SKM-1 treated with dmso at 0.1 percent for 144 hours (cell line): ENCODE measurements around the gene PIM3.
"Not testable (repeated sequence)": the region's sequence is repeated elsewhere in the genome, so short reads cannot be mapped to it uniquely, and the experiment has no call there.

Source experiments
- DNase-seq: peaks from one replicate; lab custom pipeline; 2025; ENCODE audit not compliant: unreplicated experiment; lab: John Stamatoyannopoulos, UW

PIM3 gene

GRCh38 chr22:49942565-49943404 is 17.8 kb upstream of the PIM3 start:
- no peak for DNase-seq

DNA sequence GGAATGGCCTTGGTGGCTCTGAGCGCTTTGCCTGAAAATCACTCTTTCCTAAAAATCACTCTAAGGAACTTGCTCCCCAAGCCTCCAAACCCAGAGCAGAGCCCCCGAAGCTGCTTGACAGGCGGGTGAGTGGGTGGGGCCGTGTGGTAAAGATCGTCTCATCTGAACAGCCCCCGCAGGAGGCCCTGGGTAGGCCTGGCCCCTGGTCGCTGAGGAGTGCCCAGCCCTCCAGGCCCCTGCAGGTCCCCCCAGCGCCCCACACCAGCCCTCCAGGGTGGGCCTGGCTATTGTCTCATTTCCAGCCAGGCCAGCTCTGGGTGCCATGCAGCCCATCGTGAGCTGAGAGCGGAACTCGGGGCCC is 17.2 kb upstream of the PIM3 start:
- DNase-seq, result no peak

DNA sequence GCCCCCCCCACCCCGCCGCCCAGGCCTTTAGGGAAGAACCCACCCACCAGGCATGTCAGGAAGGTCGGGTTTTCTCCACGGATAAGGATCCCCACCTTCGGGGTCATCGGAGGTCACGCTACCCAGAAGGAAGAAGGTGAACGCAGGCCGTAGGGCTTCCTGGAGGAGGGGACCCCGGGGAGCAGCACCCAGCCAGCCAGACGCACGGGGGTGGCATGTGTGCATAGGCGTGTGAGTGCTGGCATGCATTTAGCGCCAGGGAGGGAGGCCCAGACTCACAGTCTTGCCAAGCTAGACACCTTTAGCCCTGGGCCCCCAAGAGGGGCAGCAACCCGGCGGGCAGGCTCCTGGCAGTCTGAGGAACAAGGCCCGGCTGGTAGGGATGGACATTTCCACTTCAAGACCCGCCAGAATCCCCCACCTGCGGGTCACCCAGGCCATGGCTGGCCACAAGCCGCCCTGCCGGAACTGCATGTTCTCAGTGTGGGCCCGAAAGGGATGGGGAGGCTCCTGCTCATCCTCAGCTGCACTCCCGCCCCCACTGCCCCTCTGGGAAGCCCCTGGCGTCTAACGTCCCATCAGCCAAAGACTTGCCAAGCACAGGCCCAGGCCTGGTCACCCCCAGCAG is 16.7 kb upstream of the PIM3 start:
- DNase-seq, result no peak

GRCh38 chr22:49944399-49944891 is 16.1 kb upstream of the PIM3 start:
- no peak for DNase-seq

- not testable (repeated sequence) for DNase-seq
Observed at GRCh38 chr22:49945042-49945794, 15.4 kb upstream of the PIM3 start.

- no peak for DNase-seq
Observed at GRCh38 chr22:49946612-49947295, 13.8 kb upstream of the PIM3 start.

DNA sequence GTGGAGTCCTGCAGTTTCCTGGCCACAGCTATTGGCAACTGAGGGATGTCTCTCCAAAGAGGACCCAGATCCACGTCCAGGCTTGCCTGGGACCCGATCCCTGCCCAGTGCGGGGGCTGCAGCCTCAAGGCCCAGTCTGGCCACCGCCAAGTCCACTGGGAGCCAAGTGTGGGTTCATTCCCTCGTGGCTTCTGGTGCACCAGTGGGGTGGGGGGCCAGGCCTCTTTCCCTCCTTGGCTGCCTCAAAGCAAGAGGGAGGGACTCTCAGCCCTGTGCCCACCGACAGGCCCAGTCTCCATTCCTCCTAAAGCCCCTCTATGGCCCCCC is 13.3 kb upstream of the PIM3 start:
- DNase-seq, result no peak

DNA sequence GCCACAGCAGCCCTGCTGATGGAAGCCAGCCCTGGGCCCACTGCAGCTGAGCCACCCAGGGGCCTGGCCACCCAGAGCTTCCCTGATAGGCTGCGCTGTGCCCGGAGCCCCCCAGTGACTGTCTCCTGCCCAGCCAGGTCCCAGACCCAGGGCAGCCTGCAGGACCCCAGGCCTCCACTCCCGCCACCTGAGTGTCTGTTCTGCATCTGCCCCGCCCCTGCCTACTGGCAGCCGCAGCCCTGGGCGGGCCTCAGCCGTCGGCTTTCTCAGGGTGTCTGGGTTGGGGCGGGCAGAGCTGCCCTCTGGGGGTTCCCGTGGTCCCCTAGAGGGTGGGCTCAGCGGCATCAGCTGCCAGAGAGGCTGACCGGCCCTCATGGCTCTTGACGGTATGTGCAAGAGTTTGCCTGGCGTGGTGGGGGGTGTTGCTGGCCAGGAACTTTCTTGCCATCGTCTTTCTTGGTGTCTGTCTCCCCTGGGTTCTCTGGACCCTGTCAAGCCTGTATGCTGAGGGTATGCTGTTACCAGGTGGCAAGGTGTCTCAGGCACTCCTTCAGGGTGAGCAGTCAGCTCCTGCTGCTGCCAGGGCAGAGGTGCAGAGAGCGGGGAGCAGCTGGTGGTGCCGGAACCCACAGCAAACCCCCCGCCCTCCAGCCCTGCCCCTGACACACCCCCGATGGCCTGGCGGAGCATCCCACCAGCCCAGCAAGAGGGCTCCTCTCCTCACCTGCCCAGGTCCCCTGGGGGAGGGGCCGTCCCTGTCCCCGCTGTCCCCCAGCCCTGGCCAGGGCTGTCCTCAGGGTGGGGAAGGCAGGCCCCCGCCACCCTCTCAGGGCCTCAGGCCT is 12.2 kb upstream of the PIM3 start:
- DNase-seq, result no peak

DNA sequence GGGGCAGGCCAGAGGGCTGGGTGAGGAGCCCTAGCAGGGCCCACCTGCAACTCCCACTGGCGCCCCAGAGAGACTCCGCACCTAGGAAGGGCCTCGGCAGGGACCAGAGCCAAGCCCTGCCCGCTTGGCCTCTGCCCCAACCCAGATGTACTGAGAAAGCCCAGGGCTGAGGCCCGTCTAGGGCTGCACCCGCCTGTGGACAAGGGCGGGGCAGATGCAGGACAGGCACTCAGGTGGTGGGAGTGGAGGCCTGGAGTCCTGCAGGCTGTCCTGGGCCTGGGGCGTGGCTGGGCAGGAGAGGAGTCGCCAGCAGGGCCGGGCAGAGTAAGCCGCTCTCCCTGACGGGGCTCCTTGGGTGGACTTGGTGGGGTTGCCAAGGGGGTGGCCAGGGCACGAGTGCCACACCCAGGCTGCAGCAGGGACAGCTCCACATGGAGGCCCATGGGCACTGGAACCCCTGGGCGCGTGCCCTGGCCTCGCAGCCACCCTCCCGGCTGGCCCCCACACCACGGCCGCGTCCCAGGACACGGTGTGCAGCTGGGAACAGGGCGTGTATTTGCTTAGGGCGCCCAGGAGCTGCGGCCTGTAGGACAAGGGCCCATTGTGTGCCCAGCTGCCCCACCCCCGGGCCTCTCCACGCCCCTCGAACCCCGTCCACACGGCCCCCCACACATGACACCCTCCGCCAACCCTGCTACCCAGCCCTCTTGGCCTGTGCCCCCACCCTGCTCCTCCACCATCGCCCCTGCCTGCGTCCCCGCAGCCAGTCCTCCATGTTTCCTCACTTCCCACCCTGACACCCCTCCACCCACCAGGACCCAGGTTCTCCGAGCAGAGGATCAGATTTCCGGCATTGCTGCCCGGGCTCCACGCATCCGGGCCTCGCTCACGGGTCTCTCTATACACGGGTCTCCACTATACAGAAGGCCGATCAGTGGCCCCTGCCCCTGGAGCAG is 11.3 kb upstream of the PIM3 start:
- no peak for DNase-seq

DNA sequence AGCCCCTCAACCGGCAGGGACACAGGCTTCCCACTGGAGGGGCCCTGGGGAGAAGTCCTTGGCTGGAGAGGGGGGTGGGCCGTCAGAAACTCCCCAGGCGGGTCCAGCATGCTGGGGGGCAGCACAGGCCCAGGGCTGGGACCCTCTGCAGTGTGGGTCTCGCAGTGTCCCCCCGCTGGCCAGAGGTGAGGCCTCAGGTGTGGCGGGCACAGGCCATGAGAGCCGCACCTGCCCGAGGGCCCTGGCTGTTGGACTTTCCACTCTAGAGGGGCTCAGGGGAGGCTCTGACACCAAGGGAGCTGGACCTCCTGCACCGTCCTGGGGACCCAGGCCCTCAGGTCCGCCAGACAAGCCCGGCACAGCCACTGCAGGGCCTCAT is 10.7 kb upstream of the PIM3 start:
- DNase-seq, result no peak

DNA sequence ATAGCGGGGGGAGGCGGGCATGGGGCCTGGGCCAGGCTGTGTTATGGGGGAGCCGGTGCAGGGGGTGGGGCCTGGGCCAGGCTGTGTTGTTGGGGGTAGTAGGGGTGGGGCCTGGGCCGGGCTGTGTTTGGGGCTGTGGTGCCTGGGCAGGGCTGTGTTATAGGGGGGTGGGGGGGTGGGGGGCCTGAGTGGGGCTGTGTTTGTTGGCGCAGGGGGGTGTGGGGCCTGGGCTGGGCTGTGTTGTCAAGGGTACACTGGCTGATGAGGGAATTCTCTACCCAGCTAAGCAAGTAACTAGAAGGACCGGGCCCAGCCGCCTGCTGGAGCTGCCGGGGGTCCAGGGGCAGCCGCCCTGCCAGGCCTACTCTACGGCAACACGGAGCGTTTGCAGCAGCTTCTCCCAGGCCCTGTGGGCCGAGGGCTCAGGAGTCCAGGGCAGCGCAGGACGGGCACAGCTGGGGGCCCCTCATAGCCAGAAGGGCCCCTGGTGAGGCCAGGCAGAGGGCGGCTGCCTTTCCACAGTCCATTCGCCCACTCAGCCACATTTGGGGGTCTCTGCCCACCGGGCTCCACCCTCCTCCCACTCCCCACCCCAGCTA is 10.1 kb upstream of the PIM3 start:
- DNase-seq, result no peak

- DNase-seq, result no peak
Observed at GRCh38 chr22:49951000-49951677, 9.4 kb upstream of the PIM3 start.

GRCh38 chr22:49951678-49951985 is 8.9 kb upstream of the PIM3 start:
- no peak for DNase-seq

DNA sequence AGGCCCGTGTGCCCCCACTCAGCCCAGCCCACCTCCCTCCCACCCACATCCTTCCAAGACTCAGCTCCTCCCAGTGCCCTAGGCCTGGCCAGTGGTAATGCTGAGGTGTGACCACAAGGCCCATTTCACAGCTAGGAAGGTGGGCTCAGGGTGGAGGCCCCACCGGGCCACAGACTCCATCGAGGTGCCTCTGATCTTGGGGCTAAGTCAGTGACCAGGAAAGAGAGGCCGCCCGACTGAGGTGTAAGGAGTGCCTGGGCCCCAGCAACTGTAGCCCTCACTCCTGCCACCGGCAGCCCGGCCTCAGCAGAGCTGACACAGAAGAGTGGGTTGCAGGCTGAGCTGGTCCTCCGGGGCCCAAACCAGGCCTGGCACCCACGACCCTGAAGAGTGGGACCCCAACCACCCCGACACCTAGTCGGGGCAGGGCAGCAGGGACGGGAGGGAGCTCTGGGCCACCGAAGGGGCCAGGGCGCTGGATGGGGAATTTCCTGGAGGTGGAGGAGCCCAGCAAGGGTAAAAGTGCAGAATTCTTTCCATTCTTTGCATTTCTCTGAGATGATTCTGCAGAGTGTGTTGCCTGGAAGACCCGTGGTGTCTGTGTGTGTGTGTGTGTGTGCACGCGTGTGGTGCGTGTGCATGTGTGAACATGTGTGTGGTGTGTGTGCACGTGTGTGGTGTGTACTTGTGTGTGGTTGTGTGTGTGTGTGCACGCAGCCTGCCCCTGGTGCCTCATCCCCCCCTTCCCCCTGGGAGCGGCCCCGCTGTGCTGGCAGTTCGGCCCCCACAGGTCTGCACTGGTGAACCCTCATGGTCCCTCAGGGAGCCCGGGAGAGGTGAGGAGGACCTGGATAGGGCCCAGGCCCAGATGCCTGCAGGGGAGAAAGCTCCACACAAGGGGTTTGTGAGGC is 8.3 kb upstream of the PIM3 start:
- DNase-seq, result no peak

- DNase-seq, result no peak
Observed at GRCh38 chr22:49953027-49953679, 7.4 kb upstream of the PIM3 start.

DNA sequence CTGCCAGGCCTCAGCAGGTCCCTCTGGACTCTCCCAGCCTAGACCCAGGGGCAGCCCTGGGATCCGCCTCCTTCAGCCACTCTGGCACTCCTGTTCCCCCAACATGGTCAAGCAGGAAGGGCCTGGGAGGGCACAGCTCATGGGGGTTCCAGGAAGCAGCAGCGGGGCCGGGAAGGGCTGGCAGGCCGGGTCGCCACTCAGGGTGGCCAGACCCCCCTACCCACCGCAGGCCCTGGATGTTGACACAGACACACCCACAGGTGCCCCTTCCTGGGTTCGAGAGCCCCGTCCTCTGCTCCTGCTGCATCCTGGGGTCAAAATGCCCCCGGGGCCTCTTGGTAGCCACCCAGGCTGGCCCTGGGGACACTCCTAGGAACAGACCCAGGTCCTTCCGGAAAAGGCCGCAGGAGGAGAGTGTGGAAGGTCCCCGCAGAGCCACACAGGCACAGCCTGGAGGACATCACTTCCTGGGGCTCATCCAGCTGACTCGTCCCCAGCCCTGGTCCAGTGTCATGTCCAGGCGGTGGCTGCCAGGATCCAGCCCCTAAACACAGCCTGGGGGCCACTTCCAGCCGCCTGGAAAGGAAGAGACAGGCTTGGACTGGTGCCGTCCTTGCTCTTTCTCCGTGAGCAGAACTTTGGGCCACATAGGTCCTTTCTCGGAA is 6.8 kb upstream of the PIM3 start:
- DNase-seq, result no peak

DNA sequence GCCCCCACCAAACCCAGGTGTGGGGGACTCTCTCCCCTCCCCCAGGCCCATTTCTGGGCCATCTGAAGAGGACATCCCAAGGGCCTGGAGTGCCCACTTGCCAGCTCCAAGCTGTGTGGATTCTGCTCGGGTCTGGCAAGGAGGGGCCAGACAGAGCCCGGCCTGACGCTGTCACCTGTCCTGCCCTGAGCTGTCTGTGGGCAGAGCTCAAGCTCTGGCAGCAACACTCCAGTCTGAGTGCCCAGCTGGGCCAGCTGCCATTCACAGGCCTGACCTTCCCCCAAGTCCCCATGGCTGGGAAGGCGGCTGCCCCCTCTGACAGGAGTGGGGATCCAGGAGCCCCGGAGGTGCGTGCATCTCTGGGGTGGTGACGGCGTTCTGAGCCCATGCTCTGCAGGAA is 6.2 kb upstream of the PIM3 start:
- no peak for DNase-seq
